Measurements from ENCODE around the gene DIP2C. TPM values are rescaled to one million over a fixed set of nuclear protein-coding genes. Genes with fewer than 3 reads are reported as not detected.
A peak's percentile ranks its signal among the peaks of the same experiment; 100 is the strongest.

The DIP2C gene
- total RNA-seq, 1 donor from 2014 or later, result 31.5 TPM

DNA sequence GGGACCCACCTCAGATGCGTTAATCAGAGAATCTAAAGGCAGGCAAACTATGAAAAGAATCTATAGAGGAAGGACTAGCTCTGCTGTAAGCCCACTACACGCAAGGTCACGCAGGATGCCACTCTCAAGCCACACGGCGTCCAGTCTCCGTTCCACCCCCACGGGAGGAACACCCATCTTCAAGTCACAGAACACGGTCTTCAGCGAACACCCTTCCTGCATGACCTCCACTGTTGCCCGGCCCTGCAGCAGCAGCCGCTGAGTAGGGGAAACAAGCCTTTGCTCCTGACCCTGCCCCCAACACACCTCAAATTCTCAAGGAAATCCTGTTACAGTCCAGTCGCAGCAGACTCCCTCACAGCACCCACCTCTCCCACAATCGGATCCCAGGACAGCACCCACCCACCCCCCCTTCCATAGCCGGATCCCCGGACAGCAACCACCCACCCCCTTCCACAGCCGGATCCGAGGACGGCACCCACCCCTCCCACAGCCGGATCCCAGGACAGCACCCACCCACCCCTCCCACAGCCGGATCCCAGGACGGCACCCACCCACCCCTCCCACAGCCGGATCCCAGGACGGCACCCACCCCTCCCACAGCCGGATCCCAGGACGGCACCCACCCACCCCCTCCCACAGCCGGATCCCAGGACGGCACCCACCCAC is 133.7 kb downstream of the DIP2C start:
- no peak for DNase-seq (ENCODE audit: low spot score)

DNA sequence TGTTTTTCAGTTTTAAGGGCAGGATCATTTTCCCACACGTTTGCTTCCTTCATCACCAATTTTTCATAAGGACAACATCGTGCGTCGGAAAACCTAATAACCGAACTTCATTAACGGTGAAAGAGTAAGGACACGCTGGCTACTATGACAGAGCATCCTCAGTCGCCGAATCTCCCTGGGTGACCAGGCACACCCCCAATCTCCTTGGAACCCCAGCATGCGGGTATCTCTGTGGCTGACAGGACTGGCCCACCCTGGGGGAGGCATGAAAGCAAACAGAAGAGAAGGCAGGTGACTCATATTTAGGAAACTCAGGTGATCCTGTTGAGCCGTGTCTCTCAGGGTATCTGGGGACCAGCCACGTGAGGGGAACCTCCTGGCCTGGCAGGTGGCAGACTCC is 134.2 kb downstream of the DIP2C start:
- DNase-seq (ENCODE audit: low spot score), result no peak

DNA sequence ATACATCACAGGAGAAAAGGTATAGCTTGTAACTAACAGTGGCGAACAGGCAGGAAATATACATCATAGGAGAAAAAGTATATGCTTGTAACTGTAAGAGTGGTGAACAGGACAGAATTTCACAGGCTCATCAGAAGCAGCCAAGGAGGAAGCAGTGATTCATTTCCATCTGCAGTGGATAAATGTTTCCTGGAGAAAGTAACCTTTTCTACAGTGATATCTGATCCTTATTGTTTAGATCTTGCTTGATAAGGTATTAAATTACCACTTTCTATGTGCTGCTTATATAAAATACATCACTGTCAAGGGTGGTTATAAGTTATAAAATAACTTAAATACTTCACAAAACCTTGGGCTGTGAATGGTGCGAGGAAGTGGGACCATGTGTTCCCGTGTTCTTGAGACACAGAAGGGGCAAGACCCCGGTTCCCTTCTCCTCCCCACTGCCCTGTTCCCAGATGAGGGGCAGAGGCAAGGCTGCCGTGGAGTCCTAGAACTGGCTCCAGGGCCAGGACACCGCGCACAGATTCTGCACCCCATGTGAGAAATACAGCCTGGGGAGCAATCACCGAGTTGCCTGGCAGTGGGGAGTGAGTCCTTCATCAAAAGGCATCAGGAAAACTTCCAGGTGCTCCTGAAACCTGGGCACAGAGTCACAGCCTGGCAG is 135.2 kb downstream of the DIP2C start:
- DNase-seq (ENCODE audit: low spot score), result no peak

DNA sequence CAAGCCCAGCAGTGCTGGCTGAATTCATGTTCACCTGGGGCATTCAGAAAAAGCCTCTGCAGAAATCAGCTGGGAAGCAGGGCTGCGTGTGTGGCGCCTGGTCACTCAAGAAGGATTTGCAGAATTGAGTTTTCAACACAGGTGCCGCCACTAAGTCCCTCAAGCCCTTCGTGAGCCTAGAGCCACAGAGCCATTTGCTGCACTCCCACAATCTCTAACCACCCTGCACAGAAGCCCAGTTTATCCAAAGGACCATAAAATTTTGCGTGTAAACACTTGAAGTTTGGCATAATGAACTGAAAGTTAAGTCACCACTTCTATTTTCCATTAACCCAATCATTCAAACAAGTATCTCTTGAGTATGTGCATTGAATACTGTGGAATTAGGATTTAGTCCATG is 136.2 kb downstream of the DIP2C start:
- no peak for DNase-seq (ENCODE audit: low spot score)

DNA sequence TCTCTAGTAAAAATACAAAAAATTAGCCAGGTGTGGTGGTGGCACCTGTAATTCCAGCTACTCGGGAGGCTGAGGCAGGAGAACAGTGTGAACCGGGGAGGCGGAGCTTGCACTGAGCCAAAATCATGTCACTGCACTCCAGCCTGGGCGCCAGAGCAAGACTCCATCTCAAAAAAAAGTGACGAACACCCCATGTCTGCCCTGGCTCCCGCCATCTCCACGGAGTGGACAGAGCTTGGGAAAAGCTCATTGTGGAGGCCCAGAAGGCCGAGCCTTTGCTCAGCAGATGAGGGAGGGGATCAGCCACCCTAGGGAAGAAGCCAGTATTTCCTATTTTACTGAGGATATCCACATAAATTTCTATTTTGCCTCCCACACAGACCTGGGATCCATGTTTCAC is 136.8 kb downstream of the DIP2C start:
- DNase-seq (ENCODE audit: low spot score), result no peak

DNA sequence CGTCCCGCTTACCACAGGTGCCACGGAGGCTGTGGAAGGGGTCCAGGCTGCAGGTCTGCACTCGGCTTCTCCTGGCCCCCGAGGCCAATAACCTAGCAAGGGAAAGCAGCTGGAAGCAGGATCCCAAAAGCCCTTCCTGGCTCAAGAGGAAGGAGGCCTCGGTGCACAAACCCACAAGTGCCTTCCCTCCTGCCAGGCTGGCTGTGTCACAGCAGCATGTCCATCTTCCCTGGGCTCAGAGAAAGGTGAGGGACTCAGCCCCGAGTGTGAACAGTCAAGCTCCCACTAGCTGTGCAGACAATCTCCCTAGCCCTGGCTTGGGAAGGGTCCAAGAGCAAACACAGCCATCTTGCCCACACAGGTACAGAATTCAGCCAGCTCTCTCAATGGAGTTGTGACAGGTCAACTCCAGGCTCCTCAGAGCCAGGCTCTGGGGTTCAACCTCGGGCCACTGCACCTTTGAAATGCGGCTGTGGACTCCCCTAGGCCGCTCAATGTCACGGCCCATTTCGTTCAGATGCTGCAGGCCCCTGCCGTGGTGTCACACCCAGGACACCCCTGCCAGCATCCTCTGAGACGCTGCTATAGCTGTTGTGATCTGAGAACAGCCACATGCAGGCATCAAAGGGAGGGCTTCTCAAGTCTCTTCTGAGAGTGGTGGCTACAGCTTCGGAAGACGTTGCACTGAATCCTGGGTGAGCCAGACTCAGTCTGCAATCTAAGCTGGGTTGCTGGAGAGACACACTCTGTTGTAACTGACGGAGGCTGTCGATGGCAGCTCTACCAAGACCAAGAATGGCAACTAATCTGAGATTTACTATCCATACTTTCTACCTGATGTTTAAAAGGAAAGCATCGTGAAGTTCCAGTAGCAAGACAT is 137.9 kb downstream of the DIP2C start:
- no peak for DNase-seq (ENCODE audit: low spot score)

DNA sequence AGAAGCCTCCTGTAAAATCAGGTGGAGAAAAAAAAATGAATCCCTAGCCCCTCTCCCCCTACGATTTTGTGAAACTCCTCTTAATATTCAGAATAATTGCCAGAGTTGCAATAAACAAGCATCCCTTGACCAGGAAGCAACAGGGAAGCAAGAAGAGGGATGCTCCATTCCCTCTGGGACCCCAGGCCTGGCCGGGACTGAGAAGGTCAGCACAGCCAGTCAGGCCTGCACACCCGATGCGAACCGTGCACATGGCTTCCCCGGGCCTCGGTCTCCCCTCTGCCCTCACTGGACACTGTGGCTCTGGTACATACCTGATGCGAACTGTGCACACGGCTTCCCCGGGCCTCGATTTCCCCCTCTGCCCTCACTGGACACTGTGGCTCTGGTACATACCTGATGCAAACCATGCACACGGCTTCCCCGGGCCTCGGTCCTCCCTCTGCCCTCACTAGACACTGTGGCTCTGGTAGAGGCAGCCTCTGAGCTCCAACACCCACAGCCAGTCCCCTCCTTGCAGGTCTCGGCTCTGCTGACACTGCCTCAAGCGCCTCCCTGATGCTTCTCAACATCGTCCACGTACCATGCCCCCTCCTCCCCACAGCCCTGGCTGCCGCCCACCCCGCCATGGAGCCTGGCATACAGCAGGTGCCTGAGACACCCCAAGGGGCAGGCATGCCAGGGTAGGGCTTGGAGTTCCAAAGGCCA is 138.6 kb downstream of the DIP2C start:
- no peak for DNase-seq (ENCODE audit: low spot score)

DNA sequence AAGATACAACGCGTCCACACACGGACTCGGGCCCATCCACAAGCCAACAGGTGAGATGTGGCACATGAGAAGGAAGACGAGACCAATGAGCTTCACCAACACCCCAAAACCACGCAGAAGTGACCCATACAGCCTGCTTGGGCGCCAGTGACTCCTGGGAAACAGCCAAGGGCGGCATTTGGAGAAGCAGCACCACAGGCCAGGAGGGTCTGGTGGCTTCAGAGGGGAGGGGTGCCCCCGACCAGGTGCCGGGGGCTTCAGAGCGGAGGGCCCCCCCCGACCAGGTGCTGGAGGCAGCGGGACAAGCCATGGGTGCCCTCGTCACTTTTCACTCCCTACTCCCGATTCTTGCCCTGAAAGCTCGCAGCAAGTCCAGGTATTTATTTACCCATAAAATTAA is 140.1 kb downstream of the DIP2C start:
- no peak for DNase-seq (ENCODE audit: low spot score)

DNA sequence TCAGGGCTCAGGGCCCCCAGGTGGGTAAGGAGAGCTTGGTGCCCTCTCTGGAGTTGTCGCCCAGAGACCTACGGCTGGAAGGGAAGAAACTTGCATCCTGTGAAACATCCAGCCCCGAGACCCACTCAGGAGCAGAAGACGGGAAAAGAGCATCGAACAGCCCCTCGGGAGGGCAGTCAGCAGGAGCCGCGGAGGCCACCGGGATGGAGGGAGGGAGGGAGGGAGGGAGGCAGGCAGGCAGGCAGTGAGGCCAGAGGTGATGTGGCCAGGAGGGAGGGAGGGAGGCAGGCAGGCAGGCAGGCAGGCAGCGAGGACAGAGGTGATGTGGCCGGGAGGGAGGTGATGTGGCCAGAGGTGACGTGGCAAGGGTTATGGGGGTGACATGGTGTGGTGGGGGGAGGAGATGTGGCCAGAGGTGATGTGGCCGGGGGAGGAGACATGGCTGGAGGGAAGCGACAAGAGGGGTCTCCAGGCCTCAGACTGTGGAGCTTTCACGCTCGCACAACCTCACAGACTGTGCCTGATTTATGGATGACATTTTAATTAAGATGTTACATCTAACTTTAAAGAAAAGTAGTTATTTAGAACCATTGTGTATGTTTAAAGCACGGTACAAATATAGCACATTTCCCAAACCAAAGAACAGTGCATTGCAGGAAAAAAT is 141.1 kb downstream of the DIP2C start:
- DNase-seq (ENCODE audit: low spot score), result no peak

DNA sequence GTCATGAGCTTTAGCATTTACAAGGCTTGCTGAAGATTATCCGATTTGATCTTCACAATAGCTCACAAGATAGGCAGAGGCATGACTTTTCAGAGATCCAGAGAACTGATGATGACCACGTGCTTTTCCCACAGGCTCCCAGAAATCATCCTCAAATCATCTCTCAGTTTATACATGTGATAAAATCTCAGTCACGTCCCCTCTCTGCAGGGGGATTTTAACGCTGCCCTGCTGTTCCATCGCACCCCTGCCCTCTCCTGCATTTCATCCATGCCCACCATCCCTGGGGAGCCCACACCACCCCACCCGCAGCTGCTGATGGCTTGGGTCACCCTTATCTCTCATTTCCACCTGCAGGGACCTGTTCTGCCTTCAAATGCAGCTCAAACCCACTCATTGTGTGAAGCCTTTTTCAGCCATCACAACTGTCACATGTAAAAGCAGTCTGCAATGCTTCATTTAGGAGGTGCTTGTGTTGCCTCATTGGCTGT is 141.8 kb downstream of the DIP2C start:
- no peak for DNase-seq (ENCODE audit: low spot score)

DNA sequence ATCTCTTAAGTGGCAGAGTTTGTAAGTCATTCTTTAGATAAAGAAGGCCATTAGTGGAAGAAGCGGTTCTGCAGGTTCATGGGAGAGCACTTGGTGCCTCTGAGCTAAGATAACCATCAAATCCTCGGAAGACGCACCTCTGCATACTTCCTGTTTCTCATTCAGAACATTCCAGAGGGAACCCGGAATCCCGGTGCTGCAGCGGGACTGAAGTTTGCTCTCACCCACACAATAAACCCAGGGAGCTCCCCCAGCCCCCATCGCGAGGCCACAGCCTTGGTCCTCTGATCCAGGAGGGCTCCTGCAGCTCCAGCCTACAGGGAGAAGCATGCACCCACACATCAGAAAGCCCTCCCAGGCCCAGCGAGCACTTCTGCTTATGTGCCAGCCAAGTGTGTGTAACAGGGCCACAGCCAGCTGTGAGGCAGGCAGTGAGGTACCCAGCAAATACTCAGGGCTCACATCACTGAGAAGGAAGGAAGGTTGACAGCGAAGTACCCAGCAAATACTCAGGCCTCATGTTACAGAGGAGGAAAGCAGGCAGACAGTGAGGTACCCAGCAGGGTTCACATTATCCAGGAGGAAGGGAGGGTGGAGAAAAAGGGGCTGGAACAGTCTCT is 142.4 kb downstream of the DIP2C start:
- DNase-seq (ENCODE audit: low spot score), result peak; percentile 77

DNA sequence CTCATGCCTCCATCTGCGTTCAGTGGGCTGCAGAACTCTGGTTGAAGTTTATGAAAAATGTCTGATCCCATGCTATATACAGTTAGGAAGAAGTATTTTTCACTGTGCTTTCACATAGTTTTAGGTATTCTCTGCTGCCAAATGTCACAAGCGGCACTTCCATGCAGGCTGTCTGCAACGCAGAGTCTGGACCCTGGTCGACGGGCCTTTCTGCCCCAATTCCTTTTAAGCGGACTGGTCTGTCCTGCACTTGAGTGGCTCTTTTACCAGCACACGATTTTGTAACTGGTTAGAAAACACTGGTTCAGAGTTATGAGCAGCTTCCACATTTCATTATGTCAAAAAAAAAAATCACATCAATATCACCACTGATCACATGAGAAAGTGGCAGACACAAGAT is 143.0 kb downstream of the DIP2C start:
- DNase-seq (ENCODE audit: low spot score), result no peak

DNA sequence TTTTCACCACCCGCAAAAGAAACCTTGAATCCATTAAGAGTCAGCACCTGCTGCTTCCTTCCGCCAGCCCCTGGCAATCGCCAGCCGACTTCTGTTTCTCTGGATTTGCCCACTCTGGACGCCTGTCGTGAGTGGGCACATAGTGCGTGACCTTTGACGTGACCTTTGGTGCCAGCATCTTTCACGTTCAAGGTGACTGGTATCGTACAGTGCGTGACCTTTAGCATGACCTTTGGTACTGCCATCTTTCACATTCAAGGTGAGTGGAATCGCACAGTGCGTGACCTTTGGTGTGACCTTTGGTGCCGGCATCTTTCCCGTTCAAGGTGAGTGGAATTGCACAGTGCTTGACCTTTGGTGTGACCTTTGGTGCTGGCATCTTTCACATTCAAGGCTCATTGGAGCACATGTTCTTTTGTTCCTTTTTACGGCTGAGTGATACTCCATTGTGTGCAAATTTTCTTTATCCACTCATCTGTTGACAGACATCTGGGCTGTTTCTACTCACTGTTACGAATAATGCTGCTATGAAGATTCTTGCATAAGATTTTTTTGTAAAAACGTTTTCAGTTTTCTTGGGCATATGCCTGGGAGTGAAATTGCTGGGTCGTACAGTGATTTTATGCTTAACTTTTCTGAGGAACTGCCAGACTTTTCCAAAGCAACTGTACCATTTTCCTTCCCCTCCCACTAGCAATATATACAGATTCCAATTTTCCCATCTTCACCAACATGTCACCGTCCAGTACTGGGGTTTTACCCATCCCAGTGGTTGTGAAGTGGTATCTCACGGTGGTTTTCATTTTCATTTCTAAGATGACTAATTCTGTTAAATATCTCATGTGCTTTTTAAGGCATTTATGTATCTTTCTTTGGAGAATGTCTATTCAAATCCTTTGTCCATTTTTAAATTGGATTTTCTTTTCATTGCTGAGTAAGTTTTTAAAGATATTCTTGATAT is 145.3 kb downstream of the DIP2C start:
- no peak for DNase-seq (ENCODE audit: low spot score)

DNA sequence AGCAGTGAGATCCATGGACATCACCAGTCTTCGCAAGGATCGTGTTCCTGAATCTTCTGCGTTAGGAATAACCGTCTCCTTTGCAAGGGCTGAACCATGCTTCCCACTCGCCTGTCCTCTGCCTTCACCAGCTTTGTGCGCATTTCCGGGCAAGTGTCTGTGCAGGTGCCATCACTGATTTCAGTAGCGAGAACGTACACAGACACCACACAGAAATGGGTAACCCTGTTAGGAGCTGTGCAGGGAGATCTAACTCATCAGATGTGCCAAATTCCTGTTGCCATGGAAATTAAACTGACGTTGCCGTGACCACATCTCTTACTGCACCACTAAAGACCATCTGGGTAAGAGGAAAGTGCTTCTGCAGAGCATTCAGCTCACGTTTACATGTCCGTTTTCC is 146.3 kb downstream of the DIP2C start:
- DNase-seq (ENCODE audit: low spot score), result no peak

DNA sequence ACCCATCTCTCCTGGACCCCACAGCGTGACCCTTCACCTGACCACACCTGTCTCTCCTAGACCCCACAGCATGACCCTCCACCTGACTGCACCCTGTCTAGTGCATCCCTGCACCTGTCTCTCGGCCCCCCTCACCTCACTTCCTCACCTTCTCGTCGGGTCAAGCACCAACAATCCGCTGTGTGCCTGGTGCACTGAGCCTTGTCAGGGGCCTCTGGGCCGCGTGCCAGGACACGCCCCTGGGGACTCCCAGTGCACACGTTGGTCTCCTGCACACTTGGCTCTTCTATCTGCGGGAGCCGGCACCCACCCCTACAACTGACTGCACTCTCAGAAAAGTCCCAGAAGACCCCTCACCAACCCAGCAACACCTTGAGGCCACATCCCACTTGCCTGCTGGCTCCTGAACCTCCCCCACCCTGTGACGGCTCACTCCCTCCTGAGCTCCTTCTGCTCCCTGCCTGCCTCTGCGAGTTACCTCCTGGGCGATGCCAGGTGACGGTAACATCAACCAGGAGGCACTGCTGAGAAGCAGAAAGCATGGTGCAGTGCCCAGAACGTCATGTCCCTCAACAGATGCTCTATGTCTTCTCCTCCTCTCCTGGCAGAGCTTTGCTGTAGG is 147.6 kb downstream of the DIP2C start:
- DNase-seq (ENCODE audit: low spot score), result no peak

DNA sequence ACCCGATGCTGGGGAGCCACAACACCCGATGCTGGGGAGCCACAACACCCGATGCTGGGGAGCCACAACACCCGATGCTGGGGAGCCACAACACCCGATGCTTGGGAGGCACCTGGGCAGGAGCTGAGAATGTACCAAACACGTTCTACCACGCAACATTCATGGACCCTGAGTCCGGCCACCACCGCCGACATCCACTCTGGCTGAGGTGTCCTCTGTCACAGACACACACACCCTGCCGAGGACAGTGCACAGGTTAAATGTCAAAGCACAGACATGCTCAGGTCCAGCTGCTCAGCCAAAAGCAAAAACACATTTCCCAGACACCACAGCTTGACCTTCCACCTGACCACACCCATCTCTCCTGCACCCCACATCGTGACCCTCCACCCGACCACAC is 148.4 kb downstream of the DIP2C start:
- DNase-seq (ENCODE audit: low spot score), result no peak

DNA sequence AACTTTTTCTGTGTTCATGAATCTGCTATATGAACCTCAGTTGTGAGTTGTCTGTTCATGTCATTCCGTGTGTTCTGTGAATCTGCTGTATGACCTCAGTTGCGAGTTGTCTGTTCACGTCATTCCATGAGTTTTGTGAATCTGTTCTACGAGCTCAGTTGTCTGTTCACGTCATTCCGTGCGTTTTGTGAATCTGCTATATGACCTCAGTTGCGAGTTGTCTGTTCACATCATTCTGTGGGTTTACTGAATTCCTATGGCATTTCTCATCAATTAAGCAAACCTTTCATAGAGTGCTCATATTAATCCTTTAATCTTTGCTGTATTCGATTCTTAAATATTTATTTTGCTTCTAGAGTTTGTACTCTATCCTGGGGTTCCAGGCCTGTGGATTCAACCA is 150.6 kb downstream of the DIP2C start:
- DNase-seq (ENCODE audit: low spot score), result no peak

DNA sequence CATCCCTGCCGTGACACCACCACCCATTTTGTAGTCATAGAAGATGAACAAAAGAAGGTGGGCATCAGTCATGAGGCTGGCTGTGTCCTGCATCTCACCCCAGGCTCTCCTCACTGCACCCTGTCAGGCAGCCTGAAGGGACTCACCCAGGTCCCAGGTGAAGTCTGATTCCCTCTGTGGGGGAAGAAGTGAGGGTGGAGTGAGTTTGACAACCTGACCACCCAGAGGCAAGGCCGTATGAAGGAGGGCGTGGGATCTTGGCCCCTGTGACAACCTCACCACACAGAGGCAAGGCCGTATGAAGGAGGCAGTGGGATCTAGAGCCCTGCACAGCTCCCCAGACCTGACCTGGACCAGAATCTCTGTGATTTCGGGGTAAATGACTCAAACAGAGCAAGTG is 152.5 kb downstream of the DIP2C start:
- no peak for DNase-seq (ENCODE audit: low spot score)

DNA sequence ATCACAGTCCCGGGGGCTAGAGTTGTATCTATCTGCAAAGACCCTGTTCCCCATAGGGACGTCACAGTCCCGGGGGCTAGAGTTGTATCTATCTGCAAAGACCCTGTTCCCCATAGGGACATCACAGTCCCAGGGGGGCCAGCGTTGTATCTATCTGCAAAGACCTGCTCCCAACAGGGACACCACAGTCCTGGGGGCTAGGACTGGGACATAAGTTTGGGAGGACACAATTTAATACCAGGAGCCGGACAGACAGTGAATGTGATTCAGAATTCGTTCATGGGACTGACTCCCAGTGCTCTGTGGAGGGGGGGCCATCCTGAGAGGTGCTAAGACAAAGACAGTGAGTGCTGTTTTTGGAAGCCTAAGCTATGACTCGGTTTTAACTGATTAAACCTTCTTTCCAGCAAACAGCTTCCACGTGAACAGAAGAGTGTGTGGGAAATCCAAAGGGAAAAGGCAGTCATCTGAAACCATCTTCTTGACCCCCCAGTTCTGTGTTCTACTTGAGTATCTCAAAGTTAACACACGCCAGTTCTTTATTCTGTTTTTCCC is 153.0 kb downstream of the DIP2C start:
- DNase-seq (ENCODE audit: low spot score), result no peak

Data from mucosa of gallbladder (tissue), 1 donor.